Amniotic stem cell (primary cell): ENCODE data around the gene FCAR.
"Not testable (repeated sequence)": the region's sequence is repeated elsewhere in the genome, so short reads cannot be mapped to it uniquely, and the experiment has no call there.

ENCODE experiments used
- DNase-seq: peaks from one replicate; lab custom pipeline; 2025; lab: John Stamatoyannopoulos, UW

The FCAR gene

DNA sequence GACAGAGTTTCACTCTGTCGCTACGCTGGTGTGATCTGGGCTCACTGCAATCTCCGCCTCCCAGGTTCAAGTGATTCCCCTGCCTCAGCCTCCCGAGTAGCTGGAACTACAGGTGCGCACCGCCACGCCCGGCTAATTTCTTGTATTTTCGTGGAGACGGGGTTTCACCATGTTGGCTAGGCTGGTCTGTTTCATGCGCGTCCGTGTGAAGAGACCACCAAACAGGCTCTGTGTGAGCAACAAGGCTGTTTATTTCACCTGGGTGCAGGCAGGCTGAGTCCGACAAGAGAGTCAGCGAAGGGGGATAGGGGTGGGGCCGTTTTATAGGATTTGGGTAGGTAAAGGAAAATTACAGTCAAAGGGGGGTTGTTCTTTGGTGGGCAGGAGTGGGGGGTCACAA is 20.1 kb downstream of the FCAR start:
- not testable (repeated sequence) for DNase-seq

GRCh38 chr19:54896036-54896435 is 22.0 kb downstream of the FCAR start:
- no peak for DNase-seq

DNA sequence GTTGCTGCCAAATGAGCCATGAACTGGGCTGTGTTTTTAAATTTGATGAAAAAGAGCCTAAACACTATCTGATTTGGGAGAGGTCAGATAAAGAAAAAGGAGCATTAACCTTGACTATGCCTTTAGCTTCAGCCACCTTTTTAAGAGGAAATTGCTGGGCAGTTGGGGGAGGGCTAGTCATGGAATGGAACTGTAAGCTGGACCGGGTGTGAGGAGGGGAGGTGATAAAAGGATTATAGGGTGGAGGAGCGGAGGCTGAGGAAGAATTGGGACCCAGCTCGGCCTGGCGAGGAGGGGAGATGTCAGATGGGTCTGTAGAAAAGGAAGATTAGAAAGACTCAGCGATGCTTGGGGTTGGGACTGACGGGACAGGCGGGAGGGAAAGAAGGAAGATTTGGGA is 24.6 kb downstream of the FCAR start:
- not testable (repeated sequence) for DNase-seq

DNA sequence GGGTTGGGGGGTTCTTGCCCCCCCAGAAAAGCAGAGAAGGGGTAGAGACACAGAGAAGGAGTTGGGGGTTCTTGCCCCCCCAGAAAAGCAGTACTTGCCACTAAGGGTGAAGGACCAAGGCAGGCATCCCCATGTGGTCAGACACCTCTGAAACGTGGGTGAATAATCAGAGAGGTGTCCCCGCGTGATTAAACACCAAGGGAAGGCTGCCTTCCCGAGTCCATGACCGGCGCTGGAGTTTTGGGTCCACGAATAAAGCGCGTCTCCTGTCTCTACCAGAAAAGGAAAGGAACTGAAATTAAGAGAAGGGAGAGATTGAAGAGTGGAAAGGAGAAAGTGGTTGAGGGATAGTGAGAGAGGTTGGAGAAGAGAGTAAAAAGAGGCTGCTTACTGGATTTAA is 25.6 kb downstream of the FCAR start:
- DNase-seq = not testable (repeated sequence)

GRCh38 chr19:54901153-54901552 is 27.1 kb downstream of the FCAR start:
- not testable (repeated sequence) for DNase-seq

GRCh38 chr19:54902061-54902460 is 28.0 kb downstream of the FCAR start:
- DNase-seq = no peak

DNA sequence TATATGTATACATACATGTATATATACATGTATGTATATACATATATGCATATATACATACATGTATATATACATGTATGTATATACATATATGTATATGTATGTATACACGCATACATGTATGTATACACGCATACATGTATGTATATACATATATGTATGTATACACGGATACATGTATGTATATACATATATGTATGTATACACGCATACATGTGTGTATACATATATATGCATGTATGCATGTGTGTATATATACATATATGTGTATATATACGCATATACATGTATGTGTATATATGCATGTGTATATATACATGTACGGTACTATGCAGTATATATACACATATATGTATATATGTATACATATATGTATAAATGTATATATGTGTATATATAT is 29.3 kb downstream of the FCAR start:
- DNase-seq = no peak

DNA sequence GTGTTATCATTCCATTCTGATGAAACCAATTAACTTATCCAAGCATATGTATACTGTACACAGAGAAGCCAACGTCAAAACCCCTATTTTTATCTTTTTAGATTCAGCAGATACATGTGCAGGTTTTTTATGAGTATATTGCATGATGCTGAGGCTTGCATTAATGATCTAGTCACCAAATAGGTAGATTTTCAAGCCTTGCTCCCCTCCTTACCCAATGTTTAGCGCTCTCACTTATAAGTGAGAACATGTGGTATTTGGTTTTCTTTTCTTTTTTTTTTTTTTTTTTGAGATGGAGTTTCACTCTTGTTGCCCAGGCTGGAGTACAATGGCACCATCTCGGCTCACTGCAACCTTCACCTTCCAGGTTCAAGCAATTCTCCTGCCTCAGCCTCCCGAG is 30.2 kb downstream of the FCAR start:
- not testable (repeated sequence) for DNase-seq

- no peak for DNase-seq
Observed at GRCh38 chr19:54905421-54905802, 31.4 kb downstream of the FCAR start.

DNA sequence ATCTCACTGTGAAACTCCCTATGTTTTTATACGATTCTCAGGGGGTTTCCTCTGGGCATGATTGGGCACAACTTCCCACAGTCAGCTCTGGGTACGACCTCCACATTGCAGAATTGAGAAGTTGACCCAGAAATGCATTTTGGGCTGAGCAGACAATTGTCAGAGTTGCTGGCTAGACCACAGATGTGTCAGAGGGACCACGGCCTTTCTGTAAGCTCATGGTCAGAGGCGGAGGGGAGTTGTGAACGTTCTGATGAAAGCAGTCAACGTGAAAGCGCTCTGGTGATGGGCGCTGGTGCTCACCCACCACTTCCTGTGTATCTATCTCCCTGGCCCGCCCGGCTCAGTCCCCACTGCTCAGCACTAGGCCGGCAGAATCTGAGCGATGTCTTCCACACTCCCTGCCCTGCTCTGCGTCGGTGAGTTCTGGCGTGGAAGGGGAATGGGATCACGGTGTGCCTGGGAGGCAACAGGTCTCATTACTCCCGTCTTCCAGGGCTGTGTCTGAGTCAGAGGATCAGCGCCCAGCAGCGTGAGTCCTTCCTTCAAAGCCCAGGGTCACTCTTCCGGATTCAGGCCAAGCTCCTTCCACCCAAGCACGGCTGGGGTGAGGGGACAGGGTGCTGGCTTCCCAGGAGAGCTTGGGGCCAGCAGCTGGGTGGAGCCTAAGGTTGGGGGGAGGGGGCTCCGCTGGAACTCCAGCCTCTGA is 31.9 kb downstream of the FCAR start, which contains the start of gene NCR1:
NCR1 (plus strand) TSS at position 346 of the 709 bp plus-strand sequence; CDS start at position 386, 40 bp downstream.
- DNase-seq = no peak

DNA sequence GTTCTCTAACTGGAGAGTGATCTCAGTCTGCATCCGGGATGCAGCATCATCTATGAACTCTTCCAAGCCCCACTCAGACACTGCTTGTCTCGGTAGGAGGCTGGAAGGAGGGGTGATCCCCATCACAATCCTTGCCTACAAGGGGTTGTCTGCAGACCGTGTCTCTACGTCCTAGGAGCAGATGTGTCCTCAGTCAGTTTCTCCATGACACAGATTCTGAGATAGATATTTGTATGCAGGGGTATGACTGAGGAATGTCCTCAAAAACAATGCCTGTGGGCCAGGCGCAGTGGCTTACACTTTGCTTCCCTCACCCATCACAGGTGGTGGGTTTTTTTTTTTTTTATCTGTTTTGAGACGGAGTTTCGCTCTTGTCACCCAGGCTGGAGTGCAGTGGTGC is 32.8 kb downstream of the FCAR start:
- DNase-seq = no peak

- DNase-seq = not testable (repeated sequence)
Observed at GRCh38 chr19:54907899-54908298, 33.9 kb downstream of the FCAR start.

DNA sequence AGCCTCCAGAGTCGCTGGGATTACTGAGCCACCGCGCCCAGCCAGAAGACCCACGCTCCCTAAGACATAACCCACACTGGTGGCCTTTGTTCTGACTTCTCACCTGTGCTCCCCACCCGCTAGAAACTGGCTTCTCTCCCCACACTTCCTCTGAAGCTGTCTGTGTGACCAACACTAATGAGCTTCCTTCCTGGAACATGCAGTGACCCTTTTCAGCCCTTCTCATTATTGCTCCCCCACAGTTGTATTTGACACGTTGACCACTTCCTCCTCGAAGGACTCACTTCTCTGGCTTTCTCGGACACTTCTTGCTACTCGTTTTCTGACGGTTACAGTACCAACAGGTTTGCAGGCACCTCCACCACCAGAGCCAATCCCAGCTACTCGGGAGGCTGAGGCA is 42.8 kb downstream of the FCAR start:
- no peak for DNase-seq

- no peak for DNase-seq
Observed at GRCh38 chr19:54918499-54918898, 44.5 kb downstream of the FCAR start.

GRCh38 chr19:54919646-54920563 is 45.9 kb downstream of the FCAR start:
- not testable (repeated sequence) for DNase-seq

- DNase-seq = no peak
Observed at GRCh38 chr19:54921082-54921481, 47.0 kb downstream of the FCAR start.

- DNase-seq = no peak
Observed at GRCh38 chr19:54923276-54923675, 49.2 kb downstream of the FCAR start.

DNA sequence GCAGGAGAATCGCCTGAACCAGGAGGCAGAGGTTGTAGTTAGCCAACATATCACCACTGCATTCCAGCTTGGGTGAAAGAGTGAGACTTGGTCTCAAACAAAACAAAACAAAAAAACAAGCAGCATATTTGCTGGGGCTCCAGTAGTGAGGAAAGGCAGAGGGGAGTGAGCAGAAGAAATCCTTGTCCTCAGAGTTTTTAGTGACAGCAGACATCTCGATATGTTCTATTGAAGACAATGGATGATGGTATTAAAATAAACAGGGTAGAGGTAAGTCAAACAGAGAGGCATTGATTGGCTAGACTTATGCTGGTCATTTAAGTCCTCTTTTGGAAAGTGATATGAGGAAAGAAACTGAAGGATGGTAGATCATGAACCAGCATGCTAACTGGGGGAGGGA is 54.3 kb downstream of the FCAR start:
- DNase-seq = no peak

GRCh38 chr19:54937926-54938325 is 63.9 kb downstream of the FCAR start:
- DNase-seq = no peak

- no peak for DNase-seq
Observed at GRCh38 chr19:54938906-54939305, 64.9 kb downstream of the FCAR start.

DNA sequence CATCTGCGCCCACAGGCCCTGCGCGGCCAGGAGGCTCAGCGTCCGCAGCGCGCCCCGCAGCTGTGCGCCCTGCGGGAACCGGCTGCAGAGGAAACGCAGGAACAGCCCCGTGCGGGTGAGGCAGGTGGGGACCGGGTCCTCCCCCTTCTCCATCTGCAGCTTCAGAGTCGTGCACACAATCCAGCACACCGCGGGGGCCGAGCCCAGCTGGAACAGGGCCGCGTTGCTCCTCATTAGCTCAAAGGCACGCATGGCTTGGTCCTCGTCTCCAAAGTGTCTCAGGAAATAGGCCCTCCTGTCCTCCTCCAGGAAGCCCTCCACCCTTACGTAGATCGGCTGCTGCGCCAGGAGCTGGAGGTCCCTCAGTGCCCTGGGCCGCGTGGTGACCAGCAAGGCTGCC is 65.5 kb downstream of the FCAR start:
- DNase-seq = not testable (repeated sequence)
